ENCODE data around the gene ZDHHC9. TPM values are rescaled to one million over a fixed set of nuclear protein-coding genes. Genes with fewer than 3 reads are reported as not detected.

ZDHHC9 gene
- total RNA-seq, 4 donors from 2014 or later, result 32.5 to 60.1 (median 41.6) TPM

- no peak for TF ChIP-seq EP300 (IDR thresholded peaks at IDR 0.05)
- no peak for TF ChIP-seq POLR2A (IDR thresholded peaks at IDR 0.05)
- no peak for TF ChIP-seq POLR2AphosphoS5 (IDR thresholded peaks at IDR 0.05)
- TF ChIP-seq, protein P1, sequence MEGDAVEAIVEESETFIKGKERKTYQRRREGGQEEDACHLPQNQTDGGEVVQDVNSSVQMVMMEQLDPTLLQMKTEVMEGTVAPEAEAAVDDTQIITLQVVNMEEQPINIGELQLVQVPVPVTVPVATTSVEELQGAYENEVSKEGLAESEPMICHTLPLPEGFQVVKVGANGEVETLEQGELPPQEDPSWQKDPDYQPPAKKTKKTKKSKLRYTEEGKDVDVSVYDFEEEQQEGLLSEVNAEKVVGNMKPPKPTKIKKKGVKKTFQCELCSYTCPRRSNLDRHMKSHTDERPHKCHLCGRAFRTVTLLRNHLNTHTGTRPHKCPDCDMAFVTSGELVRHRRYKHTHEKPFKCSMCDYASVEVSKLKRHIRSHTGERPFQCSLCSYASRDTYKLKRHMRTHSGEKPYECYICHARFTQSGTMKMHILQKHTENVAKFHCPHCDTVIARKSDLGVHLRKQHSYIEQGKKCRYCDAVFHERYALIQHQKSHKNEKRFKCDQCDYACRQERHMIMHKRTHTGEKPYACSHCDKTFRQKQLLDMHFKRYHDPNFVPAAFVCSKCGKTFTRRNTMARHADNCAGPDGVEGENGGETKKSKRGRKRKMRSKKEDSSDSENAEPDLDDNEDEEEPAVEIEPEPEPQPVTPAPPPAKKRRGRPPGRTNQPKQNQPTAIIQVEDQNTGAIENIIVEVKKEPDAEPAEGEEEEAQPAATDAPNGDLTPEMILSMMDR (IDR thresholded peaks at IDR 0.05), result no peak
- 83% methylated on average over 3 of the region's 3 CpGs for WGBS
- no peaks in the 10 kb centered on the region for H3K27me3 ChIP-seq
- H3K4me3 ChIP-seq, result no peak overlapping the region
- no peaks in the 10 kb centered on the region for H3K4me1 ChIP-seq
- no peaks in the 10 kb centered on the region for H3K9me3 ChIP-seq
- no peak for DNase-seq (ENCODE audit: low spot score in 2 of 2)
- no peak overlapping the region for H3K27ac ChIP-seq
- no peaks in the 10 kb centered on the region for H3K36me3 ChIP-seq
Measured at GRCh38 chrX:129836827-129837226, 6.9 kb downstream of the ZDHHC9 start.

DNA sequence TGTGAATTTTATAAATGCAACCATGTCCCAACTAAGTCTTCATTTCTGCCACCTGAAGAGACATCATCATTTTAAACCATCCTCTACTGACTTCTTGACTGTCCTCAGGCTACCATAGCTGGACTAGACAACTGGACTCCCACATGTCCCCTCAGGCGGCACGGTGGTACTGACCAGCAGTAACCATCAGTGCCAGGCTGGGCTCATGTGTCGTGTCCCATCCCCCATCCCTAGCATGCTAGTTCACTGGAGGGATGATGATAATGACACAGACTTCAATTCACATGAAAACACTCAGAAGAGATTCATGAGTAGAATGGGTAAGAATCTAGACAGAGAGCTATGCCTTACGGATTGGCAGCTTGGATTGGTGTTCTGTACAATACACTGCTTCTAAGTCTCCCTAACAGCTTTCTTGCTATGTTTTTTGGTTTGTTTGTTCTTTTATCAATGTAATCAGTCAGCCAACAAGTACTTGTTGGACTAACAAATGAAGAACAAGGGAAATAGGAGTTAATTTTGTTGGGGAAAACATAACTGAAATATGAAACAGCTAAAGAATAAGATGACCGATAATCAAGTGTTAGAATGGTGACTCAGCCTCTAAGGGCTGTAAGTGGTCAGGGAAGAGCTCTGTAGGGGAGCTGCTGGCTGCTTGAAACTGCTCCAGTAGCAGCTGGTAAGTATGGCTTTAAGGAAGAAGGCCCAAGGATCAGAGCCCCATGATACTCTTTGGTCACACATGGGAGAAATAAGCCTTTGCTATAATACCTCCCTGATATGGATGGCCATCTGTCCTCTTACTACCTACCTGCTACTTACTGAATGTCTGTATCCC lies 10.3 kb downstream of the ZDHHC9 start:
- TF ChIP-seq EP300 (IDR thresholded peaks at IDR 0.05) (no peak), POLR2A (IDR thresholded peaks at IDR 0.05) (no peak), POLR2AphosphoS5 (IDR thresholded peaks at IDR 0.05) (no peak)
- TF ChIP-seq, protein P1 (IDR thresholded peaks at IDR 0.05), result no peak
- Histone ChIP-seq H3K4me1 (no peaks in the 10 kb centered on the region), H3K36me3 (no peaks in the 10 kb centered on the region), H3K27ac (no peak overlapping the region), H3K9me3 (no peaks in the 10 kb centered on the region), H3K4me3 (no peak overlapping the region), H3K27me3 (no peaks in the 10 kb centered on the region)
- 83% methylated on average over 5 of the region's 5 CpGs for WGBS
- DNase-seq (ENCODE audit: low spot score in 2 of 2), result no peak

DNA sequence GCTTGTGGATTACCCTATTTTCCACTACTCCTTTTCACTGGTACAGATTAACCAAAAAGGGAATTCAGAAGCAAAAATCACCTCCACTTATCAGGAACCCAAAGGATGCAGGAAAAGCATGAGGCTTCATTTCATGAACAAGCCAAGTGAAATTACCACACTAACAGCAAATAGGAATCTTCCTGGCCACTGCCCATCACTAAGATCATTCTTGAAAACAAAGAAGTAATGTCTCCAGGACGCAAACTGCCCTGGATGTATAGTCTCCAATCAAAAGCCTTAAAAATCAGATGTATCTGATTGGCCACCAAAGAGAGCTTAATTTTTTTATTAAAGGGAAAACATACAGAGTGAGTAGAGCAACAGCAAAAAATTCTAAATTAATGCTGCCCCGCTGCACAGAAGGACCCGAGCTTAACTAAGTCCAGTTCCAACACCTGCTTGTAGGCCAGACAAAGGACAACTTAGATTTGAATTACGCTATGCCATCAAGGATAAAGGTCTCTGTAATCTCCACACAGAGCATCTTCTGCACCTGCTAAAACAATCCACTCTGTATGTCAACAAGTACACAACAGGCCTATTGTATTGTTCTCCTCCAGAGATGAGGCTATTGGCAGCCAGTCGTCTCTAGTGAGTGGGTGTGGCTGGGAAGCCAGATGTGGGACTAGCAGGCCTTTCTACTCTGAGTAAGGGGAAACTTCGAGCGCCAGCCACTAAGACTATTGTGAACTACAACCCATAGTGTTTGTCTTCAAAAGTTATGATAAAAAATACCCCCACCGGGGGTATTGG lies 12.4 kb downstream of the ZDHHC9 start:
- DNase-seq (ENCODE audit: low spot score in 2 of 2), result no peak
- TF ChIP-seq POLR2A (IDR thresholded peaks at IDR 0.05), result no peak
- TF ChIP-seq, protein P1 (IDR thresholded peaks at IDR 0.05), result no peak
- TF ChIP-seq POLR2AphosphoS5 (IDR thresholded peaks at IDR 0.05), result no peak
- no peak for TF ChIP-seq EP300 (IDR thresholded peaks at IDR 0.05)
- Histone ChIP-seq H3K4me3 (no peak overlapping the region), H3K4me1 (no peaks in the 10 kb centered on the region), H3K9me3 (no peaks in the 10 kb centered on the region), H3K27ac (no peak overlapping the region), H3K27me3 (no peaks in the 10 kb centered on the region), H3K36me3 (peaks cover 5% of the 10 kb centered on the region)
- whole genome bisulfite sequencing, result 69% methylated on average over 8 of the region's 8 CpGs

DNA sequence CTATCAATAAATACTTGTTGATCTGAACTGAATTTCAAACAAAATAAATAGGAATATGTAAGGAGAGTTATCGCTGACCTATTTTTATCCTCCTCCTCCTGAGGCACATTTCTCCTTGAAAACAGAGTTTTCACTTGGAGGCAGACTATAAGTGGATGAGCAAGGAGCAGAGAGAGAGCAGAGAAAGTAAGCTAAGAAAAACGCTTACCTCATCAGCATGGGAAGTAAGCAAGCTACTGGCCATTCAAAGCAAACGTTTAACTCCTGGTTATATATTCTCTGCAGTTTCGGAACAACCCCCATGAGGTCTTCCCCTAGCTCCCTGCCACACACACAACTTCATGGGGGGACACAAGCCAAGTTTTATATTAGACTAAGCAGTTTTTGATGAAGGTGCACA lies 13.2 kb downstream of the ZDHHC9 start:
- TF ChIP-seq POLR2AphosphoS5 (IDR thresholded peaks at IDR 0.05), result no peak
- TF ChIP-seq POLR2A (IDR thresholded peaks at IDR 0.05), result no peak
- TF ChIP-seq EP300 (IDR thresholded peaks at IDR 0.05), result no peak
- TF ChIP-seq, protein P1 (IDR thresholded peaks at IDR 0.05), result no peak
- WGBS, result 79% methylated on average over 4 of the region's 4 CpGs
- Histone ChIP-seq H3K4me3 (no peak overlapping the region), H3K27me3 (no peaks in the 10 kb centered on the region), H3K9me3 (no peaks in the 10 kb centered on the region), H3K27ac (no peak overlapping the region), H3K36me3 (peaks cover 5% of the 10 kb centered on the region), H3K4me1 (no peaks in the 10 kb centered on the region)
- DNase-seq (ENCODE audit: low spot score in 2 of 2), result no peak
